ENCODE data around the gene SLCO1B1.

Gene SLCO1B1

DNA sequence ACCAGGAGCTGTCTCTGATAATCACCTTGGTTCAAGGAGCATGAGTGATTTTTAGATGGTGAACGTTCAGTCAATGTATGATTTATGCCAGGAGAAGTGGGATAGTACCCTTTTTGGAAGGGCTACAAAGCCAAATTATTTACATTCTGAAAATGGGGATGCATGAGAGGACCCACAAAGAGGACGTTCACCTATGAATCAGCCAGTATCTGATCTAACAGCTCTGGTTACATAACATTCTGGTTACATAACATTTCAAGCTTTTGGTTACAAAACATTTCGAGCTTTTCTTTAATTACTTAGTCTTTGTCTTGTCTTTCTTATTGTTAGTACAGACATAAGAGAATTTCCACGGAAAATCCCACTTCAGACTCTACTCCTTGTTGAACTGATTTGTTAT is 134.9 kb downstream of the SLCO1B1 start:
- TF ChIP-seq POLR2A (IDR thresholded peaks at IDR 0.05; ENCODE audit: low read length) = no peak
- no peak for TF ChIP-seq GATA1 (IDR thresholded peaks at IDR 0.05; ENCODE audit: low read depth, low read length)
- DNase-seq = no peak

DNA sequence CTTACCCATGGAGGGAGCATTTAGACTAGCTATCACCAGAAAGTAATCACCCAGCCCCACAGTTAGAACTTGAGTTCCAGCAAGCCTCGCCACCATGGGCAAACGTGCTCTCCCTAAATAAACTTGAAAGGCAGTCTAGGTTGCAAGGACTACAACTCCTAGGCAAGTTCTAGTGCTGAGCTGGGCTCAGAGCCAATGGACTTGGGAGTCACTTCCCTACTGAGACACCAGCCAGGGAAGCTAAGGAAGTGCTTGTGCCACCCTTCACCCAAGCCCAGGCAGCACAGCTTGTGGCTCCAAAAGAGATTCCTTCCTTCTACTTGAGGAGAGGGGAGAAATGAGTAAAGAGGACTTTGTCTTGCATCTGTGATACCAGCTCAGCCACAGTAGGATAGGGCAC is 145.8 kb downstream of the SLCO1B1 start:
- no peak for TF ChIP-seq GATA1 (IDR thresholded peaks at IDR 0.05; ENCODE audit: low read depth, low read length)
- TF ChIP-seq POLR2A (IDR thresholded peaks at IDR 0.05; ENCODE audit: low read length) = no peak
- DNase-seq = no peak
